Right renal pelvis (tissue), 4 donors: Measurements from ENCODE around the gene HEXD. TPM values are rescaled to one million over a fixed set of nuclear protein-coding genes. Genes with fewer than 3 reads are reported as not detected.
"Not testable (repeated sequence)": the region's sequence is repeated elsewhere in the genome, so short reads cannot be mapped to it uniquely, and the experiment has no call there.

Source experiments
- DNase-seq, 4 donors: peaks; one replicate each; pipeline ENCODE4 v3.0.0-alpha.2; 2013; ENCODE audit warnings: low read depth in 4 of 4, low spot score in 3 of 4, missing footprints in 1 of 4
- polyA plus RNA-seq, 4 donors: library from polyadenylated mRNA; unstranded; fragments of 120-200 nt; gene quantifications; one replicate each; pipeline ENCODE4 v1.2.1, GENCODE V29; 2013; ENCODE audit not compliant: insufficient read length in 4 of 4

The HEXD gene
- polyA plus RNA-seq: 10 to 100 TPM; 28.7 to 48.5 (median 37.7) TPM

GRCh38 chr17:82418001-82418986 lies at the start of gene HEXD, which contains the start of gene OGFOD3:
Gene HEXD, plus strand, starts transcription at chr17:82418347. Its CDS starts 1,453 bp downstream, at chr17:82419800.
Gene OGFOD3, minus strand, starts transcription at chr17:82418586. Its CDS starts 101 bp downstream, at chr17:82418485.
- peak; percentile 71 to 77 (median 74) for DNase-seq

- DNase-seq: no peak
These were observed 48.9 kb upstream of the HEXD start for GRCh38 chr17:82369211-82369610.

GRCh38 chr17:82370471-82371332 lies 47.4 kb upstream of the HEXD start:
- DNase-seq: no peak

DNA sequence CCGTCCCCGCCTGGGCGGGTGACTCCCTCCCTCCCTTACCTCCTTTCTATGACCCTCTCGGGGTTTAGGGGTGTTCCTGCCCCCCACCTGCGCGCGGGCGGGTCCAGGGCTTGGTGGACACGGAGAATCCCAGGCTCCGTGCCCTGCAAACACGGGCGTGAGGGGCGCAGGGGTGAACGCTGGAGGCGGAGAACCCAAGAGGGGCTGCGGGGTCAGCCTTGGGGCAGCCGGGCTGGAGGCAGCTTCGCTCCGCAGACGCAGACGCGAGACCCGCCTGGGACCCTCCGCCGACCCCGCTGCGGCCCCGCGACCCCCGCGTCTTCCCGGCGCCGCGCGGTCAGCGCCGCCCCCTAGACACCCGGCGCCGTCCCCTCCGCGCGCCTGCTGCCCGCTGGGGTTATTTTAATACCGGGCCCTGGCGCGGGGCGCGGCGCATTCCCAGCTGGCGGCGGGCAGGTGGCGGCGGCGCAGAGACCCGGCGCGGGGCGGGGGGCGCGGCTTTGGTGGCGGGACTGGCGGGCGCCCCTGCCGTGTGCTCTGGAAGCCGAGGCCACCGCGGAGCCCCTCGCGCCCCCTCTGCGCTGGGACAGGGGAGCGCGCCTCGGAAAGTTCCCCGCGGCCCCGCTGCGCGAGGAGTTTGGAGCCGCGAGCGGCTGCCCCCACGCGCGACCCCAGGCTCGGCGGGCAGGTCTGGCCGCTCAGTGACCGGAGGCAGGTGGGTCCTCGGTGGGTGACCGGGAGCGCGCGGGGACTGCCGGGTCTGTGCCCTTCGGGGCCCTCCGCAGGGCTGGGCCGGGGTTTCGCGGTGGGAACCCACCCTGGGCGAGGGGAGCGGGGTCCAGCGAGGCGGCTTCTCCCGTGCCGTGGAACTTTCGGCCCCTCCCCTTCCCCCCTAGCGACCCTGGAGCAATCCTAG lies 46.6 kb upstream of the HEXD start, which contains the start of gene UTS2R:
TSS of gene UTS2R (plus strand) at position 433 of the 916 bp plus-strand sequence. CDS start 2,560 bp downstream, outside the sequence.
- no peak for DNase-seq

- no peak for DNase-seq
These were observed 45.7 kb upstream of the HEXD start for GRCh38 chr17:82372249-82373071.

- DNase-seq: not testable (repeated sequence)
These were observed 45.1 kb upstream of the HEXD start for GRCh38 chr17:82373072-82373452.

- DNase-seq: no peak
These were observed 44.2 kb upstream of the HEXD start for GRCh38 chr17:82373731-82374625.

- DNase-seq: no peak
These were observed 43.4 kb upstream of the HEXD start for GRCh38 chr17:82374626-82375331.

GRCh38 chr17:82375359-82376041 lies 42.6 kb upstream of the HEXD start:
- DNase-seq: no peak

DNA sequence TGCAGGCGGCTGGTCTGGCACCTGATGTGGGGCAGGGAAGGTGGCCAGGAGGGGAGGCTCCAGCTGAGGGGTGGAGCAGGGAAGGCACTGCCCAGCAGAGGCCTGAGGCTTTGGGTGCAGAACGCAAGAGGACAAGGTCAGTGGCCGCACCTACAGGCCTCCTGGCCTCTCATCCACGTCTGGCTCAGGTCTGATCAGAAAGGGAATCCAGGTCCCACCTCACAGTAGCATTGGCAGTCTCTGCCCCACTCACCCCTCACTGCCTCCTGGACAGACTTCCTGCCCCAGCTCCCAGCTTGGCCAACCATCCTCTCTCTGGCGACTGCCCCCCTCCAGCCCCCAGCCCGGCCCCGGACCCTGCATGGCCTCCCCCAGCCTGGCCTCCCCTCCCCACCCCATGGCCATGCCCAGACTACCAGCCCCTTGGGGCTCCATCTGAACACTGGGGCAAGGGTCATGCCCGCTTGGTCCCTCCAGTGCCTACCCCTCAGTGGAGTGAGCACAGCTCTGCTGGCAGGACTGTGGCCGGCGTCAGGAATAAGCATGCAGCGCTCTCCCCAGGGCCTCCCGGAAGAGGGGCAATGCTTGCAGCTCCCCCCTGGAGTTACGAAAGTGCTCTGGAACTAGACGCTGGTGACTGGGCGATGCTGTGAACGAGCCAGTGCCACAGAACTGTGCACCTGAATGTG lies 42.0 kb upstream of the HEXD start:
- no peak for DNase-seq

DNA sequence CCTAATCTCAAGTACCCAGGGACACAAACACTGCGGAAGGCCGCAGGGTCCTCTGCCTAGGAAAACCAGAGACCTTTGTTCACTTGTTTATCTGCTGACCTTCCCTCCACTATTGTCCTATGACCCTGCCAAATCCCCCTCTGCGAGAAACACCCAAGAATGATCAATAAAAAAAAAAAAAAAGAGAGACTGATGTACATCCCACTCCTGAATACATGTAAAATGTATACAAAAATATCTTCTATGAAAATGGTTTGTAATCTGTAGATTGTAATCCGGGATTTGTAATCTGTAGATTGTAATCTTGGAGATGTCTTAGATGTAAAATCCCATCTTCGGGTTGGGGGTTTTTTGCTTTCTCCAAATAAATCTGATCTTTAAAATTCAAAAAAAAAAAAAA lies 40.9 kb upstream of the HEXD start:
- not testable (repeated sequence) for DNase-seq

- DNase-seq: no peak
These were observed 40.0 kb upstream of the HEXD start for GRCh38 chr17:82377924-82378740.

DNA sequence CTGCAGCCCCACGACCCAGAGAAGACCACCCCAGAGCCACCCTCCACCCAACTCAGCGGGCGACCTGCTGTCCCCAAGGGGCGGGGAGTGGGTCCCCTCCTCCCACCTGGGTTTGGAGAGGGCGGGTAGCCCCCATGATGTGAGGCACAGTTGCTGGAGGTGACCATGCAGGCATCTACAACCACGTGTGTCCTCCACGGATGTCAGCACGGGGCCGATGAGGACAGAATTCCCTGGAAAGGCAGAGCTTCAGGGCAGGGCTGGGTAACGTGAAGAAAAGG lies 39.5 kb upstream of the HEXD start:
- DNase-seq: no peak

- no peak for DNase-seq
These were observed 37.1 kb upstream of the HEXD start for GRCh38 chr17:82380860-82381702.

DNA sequence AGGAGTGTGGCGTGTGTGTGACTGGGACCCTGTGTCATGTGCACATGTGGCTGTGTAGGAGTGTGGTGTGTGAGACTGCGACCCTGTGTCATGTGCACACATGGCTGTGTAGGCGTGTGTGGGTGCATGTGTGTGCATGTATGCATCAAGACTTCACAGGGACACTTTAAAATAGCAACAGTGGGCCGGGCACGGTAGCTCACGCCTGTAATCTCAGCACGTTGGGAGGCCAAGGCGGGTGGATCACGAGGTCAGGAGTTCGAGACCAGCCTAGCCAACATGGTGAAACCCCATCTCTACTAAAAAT lies 36.5 kb upstream of the HEXD start:
- DNase-seq: not testable (repeated sequence)
